ENCODE measurements around the gene GSE1. TPM values are rescaled to one million over a fixed set of nuclear protein-coding genes. Genes with fewer than 3 reads are reported as not detected.

The GSE1 gene
- total and polyA plus RNA-seq, 9 of the 15 experiments (the other 6 are each of a cell fraction or from before 2014, with no cell fraction given), result 12.2 to 244 (median 57.9) TPM

DNA sequence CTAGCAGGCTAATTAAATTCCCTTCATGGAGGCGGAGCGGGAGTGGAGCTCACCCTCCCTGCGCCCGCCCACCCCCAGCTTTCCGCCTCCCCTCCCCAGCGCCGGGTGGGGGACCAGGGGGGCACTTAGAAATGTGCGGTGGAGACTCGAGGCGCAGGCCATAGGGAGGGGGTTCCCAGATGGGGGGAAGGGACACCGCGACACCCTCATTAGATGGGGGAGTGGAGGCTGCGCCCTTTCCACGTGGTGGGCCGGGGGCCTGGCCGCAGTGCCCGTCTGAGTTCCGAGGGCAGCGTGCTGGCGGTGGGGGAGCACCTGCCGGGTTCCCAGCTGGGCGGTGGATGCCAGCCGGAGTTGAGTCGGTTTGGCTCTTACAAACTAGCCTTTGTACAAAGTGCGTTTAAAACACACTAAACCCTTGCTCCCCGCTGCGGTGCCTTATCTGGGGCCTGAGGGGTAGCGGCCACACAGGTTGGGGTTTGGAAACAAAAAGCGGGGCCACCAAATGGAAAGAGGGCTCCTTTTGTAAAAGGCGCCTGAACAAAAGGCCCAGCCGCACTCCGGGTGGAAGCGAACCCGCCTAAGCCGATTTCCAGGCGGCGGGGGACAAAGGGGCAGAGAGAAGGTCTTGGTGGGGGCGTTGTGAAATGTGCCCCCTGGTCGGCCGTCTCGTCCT is 1.4 kb downstream of the GSE1 start (continued):
- TF ChIP-seq ZNF280B (CRISPR knock-in tag; IDR thresholded peaks at IDR 0.05), result no peak
- TF ChIP-seq, protein P1, sequence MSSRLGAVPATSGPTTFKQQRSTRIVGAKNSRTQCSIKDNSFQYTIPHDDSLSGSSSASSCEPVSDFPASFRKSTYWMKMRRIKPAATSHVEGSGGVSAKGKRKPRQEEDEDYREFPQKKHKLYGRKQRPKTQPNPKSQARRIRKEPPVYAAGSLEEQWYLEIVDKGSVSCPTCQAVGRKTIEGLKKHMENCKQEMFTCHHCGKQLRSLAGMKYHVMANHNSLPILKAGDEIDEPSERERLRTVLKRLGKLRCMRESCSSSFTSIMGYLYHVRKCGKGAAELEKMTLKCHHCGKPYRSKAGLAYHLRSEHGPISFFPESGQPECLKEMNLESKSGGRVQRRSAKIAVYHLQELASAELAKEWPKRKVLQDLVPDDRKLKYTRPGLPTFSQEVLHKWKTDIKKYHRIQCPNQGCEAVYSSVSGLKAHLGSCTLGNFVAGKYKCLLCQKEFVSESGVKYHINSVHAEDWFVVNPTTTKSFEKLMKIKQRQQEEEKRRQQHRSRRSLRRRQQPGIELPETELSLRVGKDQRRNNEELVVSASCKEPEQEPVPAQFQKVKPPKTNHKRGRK (tag; IDR thresholded peaks at IDR 0.05), result no peak
- TF ChIP-seq ELF2 (CRISPR knock-in tag; IDR thresholded peaks at IDR 0.05), result peak; percentile 44; the same call in 1 of the 2 replicates
- no peak for TF ChIP-seq BHLHE40 (IDR thresholded peaks at IDR 0.05; ENCODE audit: low read length)
- TF ChIP-seq ZNF23 (CRISPR knock-in tag; IDR thresholded peaks at IDR 0.05), result no peak
- no peak for TF ChIP-seq ZNF583 (CRISPR knock-in tag; IDR thresholded peaks at IDR 0.05)
- TF ChIP-seq, protein P2, sequence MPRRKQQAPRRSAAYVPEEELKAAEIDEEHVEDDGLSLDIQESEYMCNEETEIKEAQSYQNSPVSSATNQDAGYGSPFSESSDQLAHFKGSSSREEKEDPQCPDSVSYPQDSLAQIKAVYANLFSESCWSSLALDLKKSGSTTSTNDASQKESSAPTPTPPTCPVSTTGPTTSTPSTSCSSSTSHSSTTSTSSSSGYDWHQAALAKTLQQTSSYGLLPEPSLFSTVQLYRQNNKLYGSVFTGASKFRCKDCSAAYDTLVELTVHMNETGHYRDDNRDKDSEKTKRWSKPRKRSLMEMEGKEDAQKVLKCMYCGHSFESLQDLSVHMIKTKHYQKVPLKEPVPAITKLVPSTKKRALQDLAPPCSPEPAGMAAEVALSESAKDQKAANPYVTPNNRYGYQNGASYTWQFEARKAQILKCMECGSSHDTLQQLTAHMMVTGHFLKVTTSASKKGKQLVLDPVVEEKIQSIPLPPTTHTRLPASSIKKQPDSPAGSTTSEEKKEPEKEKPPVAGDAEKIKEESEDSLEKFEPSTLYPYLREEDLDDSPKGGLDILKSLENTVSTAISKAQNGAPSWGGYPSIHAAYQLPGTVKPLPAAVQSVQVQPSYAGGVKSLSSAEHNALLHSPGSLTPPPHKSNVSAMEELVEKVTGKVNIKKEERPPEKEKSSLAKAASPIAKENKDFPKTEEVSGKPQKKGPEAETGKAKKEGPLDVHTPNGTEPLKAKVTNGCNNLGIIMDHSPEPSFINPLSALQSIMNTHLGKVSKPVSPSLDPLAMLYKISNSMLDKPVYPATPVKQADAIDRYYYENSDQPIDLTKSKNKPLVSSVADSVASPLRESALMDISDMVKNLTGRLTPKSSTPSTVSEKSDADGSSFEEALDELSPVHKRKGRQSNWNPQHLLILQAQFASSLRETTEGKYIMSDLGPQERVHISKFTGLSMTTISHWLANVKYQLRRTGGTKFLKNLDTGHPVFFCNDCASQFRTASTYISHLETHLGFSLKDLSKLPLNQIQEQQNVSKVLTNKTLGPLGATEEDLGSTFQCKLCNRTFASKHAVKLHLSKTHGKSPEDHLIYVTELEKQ (CRISPR knock-in tag; IDR thresholded peaks at IDR 0.05), result no peak
- TF ChIP-seq PRPF4 (IDR thresholded peaks at IDR 0.05; ENCODE audit: insufficient read depth, low read depth, low read length, poor library complexity, severe bottlenecking), result no peak
- TF ChIP-seq ZNF766 (CRISPR knock-in tag; conservative IDR thresholded peaks at IDR 0.05), result peak; percentile 27; the same call in 1 of the 2 replicates
- no peak for TF ChIP-seq MEF2A (IDR thresholded peaks at IDR 0.05; ENCODE audit: control insufficient read depth, low read depth, low read length)
- TF ChIP-seq ZNF785 (CRISPR knock-in tag; IDR thresholded peaks at IDR 0.05), result no peak
- TF ChIP-seq PTBP1 (IDR thresholded peaks at IDR 0.05; ENCODE audit: low read depth, low read length), result no peak
- no peak for TF ChIP-seq ZNF551 (CRISPR knock-in tag; IDR thresholded peaks at IDR 0.05)
- TF ChIP-seq MXI1 (IDR thresholded peaks at IDR 0.05; ENCODE audit: low read depth, low read length), result peak; percentile 42; the same call in 1 of the 2 replicates
- no peak for TF ChIP-seq ATF7 (IDR thresholded peaks at IDR 0.05)
- no peak for TF ChIP-seq ZNF277 (CRISPR knock-in tag; IDR thresholded peaks at IDR 0.05; ENCODE audit: borderline replicate concordance)
- TF ChIP-seq COPS2 (conservative IDR thresholded peaks at IDR 0.05), result no peak
- TF ChIP-seq SMAD3 (CRISPR knock-in tag; conservative IDR thresholded peaks at IDR 0.05), result no peak
- TF ChIP-seq ATF6 (CRISPR knock-in tag; IDR thresholded peaks at IDR 0.05), result no peak
